Mesendoderm (in vitro differentiated cells): ENCODE results near the gene GDPD4.

Experiments used
- DNase-seq: peaks from one replicate; pipeline ENCODE4 v3.0.0; 2013
- H2AK5ac ChIP-seq: 2 replicates; pipeline ENCODE4 v1.6.1; 2013; ENCODE audit warnings: low read length, inconsistent platforms
- H2BK120ac ChIP-seq: 2 replicates; pipeline ENCODE4 v1.6.1; 2013; ENCODE audit warnings: low read depth, mild to moderate bottlenecking, low read length, moderate library complexity, mixed read lengths
- H2BK15ac ChIP-seq: replicated peaks from 2 replicates; pipeline ENCODE4 v1.6.1; 2013; ENCODE audit warnings: low read depth, mild to moderate bottlenecking, moderate library complexity
- H2BK5ac ChIP-seq: 2 replicates; pipeline ENCODE4 v1.6.1; 2013; ENCODE audit warnings: low read length, inconsistent platforms
- H3K18ac ChIP-seq: 2 replicates; pipeline ENCODE4 v1.6.1; 2013; ENCODE audit warnings: mild to moderate bottlenecking, low read length, mixed read lengths
- H3K23ac ChIP-seq: one replicate; pipeline ENCODE4 v1.6.1; 2013; ENCODE audit warnings: low read length
- H3K27ac ChIP-seq: 2 replicates; pipeline ENCODE4 v1.5.1; 2013; ENCODE audit warnings: low read depth, mild to moderate bottlenecking, inconsistent platforms, low read length, moderate library complexity
- H3K27me3 ChIP-seq: 2 replicates; pipeline ENCODE4 v1.6.1; 2013; ENCODE audit warnings: low read length, control low read depth, mild to moderate bottlenecking, inconsistent platforms; ENCODE audit not compliant: insufficient read depth, poor library complexity
- H3K36me3 ChIP-seq: 2 replicates; pipeline ENCODE4 v1.6.1; 2013; ENCODE audit warnings: low read length, inconsistent platforms; ENCODE audit not compliant: control insufficient read depth, insufficient read depth
- H3K4ac ChIP-seq: one replicate; pipeline ENCODE4 v1.6.1; 2013; ENCODE audit warnings: low read depth, mild to moderate bottlenecking, low read length, moderate library complexity
- H3K4me1 ChIP-seq: 2 replicates; pipeline ENCODE4 v1.6.1; 2013; ENCODE audit warnings: low read depth, low read length, inconsistent platforms; ENCODE audit not compliant: control insufficient read depth
- H3K4me2 ChIP-seq: 2 replicates; pipeline ENCODE4 v1.6.1; 2013; ENCODE audit warnings: low read length
- H3K4me3 ChIP-seq: 2 replicates; pipeline ENCODE4 v1.5.1; 2013; ENCODE audit warnings: mild to moderate bottlenecking, low read length
- H3K56ac ChIP-seq: one replicate; pipeline ENCODE4 v1.6.1; 2013; ENCODE audit warnings: low read length
- H3K79me1 ChIP-seq: 2 replicates; pipeline ENCODE4 v1.6.1; 2013; ENCODE audit warnings: low read length, inconsistent platforms
- H3K79me2 ChIP-seq: 2 replicates; pipeline ENCODE4 v1.6.1; 2013; ENCODE audit warnings: mild to moderate bottlenecking, low read length; ENCODE audit not compliant: control insufficient read depth, insufficient read depth
- H3K9ac ChIP-seq: 2 replicates; pipeline ENCODE4 v1.6.1; 2013; ENCODE audit warnings: low read length, inconsistent platforms
- H4K5ac ChIP-seq: one replicate; pipeline ENCODE4 v1.6.1; 2013; ENCODE audit warnings: low read length
- H4K8ac ChIP-seq: one replicate; pipeline ENCODE4 v1.6.1; 2013; ENCODE audit warnings: low read depth, mild to moderate bottlenecking, control low read depth, low read length, moderate library complexity
- WGBS: extraction: QIAGEN DNeasy Blood & Tissue Kit; methylation state at CpG from one replicate; pipeline ENCODE4 v1.1.7; 2013; ENCODE audit warnings: low lambda C conversion rate, missing lambda C conversion rate; ENCODE audit not compliant: insufficient coverage; ENCODE audit errors: extremely low coverage; 5-methylcytosine and 5-hydroxymethylcytosine counted together

GDPD4 gene

DNA sequence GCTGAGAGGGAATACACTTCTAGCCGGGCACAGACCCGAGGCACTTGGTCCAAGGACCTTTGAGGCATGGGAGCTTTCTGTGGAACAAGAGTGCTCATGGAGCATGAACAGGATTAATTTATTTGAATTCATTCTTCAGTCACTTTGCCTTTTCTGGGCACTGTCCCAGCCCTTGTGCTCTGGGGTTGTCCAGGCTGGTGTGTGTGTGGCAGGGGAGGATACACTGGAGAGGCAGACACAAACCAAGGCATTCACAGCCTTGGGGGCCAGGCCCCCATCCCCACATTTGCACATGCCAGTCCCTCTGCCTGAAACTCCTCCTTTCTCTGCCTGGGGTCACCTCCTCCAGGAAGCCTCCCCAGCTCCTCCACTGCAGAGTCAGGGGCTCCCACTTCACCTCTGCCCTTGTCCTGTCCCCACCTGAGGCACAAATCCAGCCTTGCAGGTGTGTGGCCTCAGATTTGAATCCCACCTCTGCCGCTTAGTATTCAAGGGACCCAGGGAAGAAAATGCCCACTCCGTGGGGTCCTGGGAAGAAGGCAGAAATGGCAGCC, 118.0 kb downstream of the GDPD4 start:
- Histone ChIP-seq H3K56ac (no peak overlapping the region), H3K27ac (no peak overlapping the region), H4K8ac (no peak overlapping the region), H3K4ac (no peak overlapping the region), H3K23ac (no peak overlapping the region), H3K4me2 (no peak overlapping the region), H3K79me1 (no peaks in the 10 kb centered on the region), H2BK120ac (no peak overlapping the region), H2BK15ac (no peak overlapping the region), H3K18ac (no peak overlapping the region), H4K5ac (no peak overlapping the region), H2AK5ac (no peak overlapping the region), H3K4me3 (no peak overlapping the region), H3K4me1 (no peaks in the 10 kb centered on the region), H3K36me3 (no peaks in the 10 kb centered on the region), H3K9ac (no peak overlapping the region), H3K27me3 (no peaks in the 10 kb centered on the region), H3K79me2 (no peaks in the 10 kb centered on the region), H2BK5ac (no peak overlapping the region)
- no peak for DNase-seq
- WGBS = no CpG with 5 or more reads among the region's 4 CpGs

- H3K27ac ChIP-seq = no peak overlapping the region
- no CpG with 5 or more reads among the region's 21 CpGs for WGBS
- H2BK120ac ChIP-seq = no peak overlapping the region
- no peak overlapping the region for H2AK5ac ChIP-seq
- DNase-seq = no peak
- no peaks in the 10 kb centered on the region for H3K79me2 ChIP-seq
- H3K4me2 ChIP-seq = no peak overlapping the region
- no peaks in the 10 kb centered on the region for H3K36me3 ChIP-seq
- no peak overlapping the region for H3K23ac ChIP-seq
- H3K4ac ChIP-seq = no peak overlapping the region
- no peak overlapping the region for H3K18ac ChIP-seq
- no peak overlapping the region for H4K8ac ChIP-seq
- H3K4me1 ChIP-seq = no peaks in the 10 kb centered on the region
- no peak overlapping the region for H4K5ac ChIP-seq
- H3K9ac ChIP-seq = no peak overlapping the region
- H3K79me1 ChIP-seq = no peaks in the 10 kb centered on the region
- H3K56ac ChIP-seq = no peak overlapping the region
- no peak overlapping the region for H3K4me3 ChIP-seq
- H3K27me3 ChIP-seq = no peaks in the 10 kb centered on the region
- H2BK5ac ChIP-seq = no peak overlapping the region
- no peak overlapping the region for H2BK15ac ChIP-seq
Observed at GRCh38 chr11:77182542-77183430, 118.7 kb downstream of the GDPD4 start.

DNA sequence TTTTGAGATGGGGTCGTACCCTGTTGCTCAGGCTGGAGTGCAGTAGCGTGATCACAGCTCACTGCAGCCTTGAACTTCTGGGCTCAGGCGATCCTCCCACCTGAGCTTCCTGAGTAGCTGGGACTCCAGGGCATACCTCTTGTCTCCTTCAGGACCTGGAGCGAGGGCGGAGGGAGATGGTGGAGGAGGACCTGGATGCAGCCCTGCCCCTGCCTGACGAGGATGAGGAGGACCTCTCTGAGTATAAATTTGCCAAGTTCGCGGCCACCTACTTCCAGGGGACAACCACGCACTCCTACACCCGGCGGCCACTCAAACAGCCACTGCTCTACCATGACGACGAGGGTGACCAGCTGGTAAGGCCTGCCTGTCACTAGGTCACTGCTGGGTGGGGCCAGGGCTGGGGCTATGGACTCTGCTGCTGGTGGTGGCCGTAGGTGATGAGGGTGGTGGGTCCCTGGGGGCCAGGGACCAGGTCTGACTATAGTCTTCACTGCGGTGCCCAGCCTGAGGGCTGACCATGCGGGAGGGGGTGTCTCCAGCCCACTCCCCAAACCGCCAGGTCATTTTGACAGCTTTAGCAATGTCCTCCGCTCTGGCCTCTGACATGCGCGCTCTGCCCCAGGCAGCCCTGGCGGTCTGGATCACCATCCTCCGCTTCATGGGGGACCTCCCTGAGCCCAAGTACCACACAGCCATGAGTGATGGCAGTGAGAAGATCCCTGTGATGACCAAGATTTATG, 119.5 kb downstream of the GDPD4 start:
- Histone ChIP-seq H3K4me3 (no peak overlapping the region), H3K27ac (no peak overlapping the region), H3K4me1 (no peaks in the 10 kb centered on the region), H3K36me3 (no peaks in the 10 kb centered on the region), H3K9ac (no peak overlapping the region), H4K5ac (no peak overlapping the region), H3K27me3 (no peaks in the 10 kb centered on the region), H3K4ac (no peak overlapping the region), H2BK120ac (no peak overlapping the region), H2AK5ac (no peak overlapping the region), H3K79me1 (no peaks in the 10 kb centered on the region), H3K79me2 (no peaks in the 10 kb centered on the region), H3K56ac (no peak overlapping the region), H2BK15ac (no peak overlapping the region), H4K8ac (no peak overlapping the region), H2BK5ac (no peak overlapping the region), H3K4me2 (no peak overlapping the region), H3K23ac (no peak overlapping the region), H3K18ac (no peak overlapping the region)
- WGBS = no CpG with 5 or more reads among the region's 22 CpGs
- no peak for DNase-seq

DNA sequence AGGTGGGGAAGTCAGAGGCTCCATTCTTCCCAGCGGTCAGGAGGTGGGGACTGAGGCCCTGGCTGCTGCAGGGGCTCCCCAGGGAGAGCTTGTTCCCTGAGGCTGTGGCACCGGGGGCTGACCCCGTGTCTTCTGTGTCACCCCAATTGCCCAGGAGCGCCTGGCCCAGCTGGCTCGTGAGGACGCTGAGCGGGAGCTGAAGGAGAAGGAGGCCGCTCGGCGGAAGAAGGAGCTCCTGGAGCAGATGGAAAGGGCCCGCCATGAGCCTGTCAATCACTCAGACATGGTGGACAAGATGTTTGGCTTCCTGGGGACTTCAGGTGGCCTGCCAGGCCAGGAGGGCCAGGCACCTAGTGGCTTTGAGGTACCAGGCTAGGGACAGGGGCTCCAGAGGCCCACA, 120.3 kb downstream of the GDPD4 start:
- H3K36me3 ChIP-seq = no peaks in the 10 kb centered on the region
- H2BK120ac ChIP-seq = no peak overlapping the region
- no peak overlapping the region for H2BK5ac ChIP-seq
- H3K23ac ChIP-seq = no peak overlapping the region
- no peaks in the 10 kb centered on the region for H3K79me1 ChIP-seq
- H3K4me1 ChIP-seq = peaks cover 2% of the 10 kb centered on the region
- no peak overlapping the region for H4K8ac ChIP-seq
- no peak overlapping the region for H3K9ac ChIP-seq
- WGBS = no CpG with 5 or more reads among the region's 11 CpGs
- H3K4me3 ChIP-seq = no peak overlapping the region
- H3K27me3 ChIP-seq = no peaks in the 10 kb centered on the region
- no peak overlapping the region for H2AK5ac ChIP-seq
- no peak overlapping the region for H3K4ac ChIP-seq
- no peak for DNase-seq
- H3K27ac ChIP-seq = no peak overlapping the region
- no peak overlapping the region for H3K4me2 ChIP-seq
- no peak overlapping the region for H4K5ac ChIP-seq
- no peak overlapping the region for H2BK15ac ChIP-seq
- H3K79me2 ChIP-seq = no peaks in the 10 kb centered on the region
- H3K56ac ChIP-seq = no peak overlapping the region
- no peak overlapping the region for H3K18ac ChIP-seq

DNA sequence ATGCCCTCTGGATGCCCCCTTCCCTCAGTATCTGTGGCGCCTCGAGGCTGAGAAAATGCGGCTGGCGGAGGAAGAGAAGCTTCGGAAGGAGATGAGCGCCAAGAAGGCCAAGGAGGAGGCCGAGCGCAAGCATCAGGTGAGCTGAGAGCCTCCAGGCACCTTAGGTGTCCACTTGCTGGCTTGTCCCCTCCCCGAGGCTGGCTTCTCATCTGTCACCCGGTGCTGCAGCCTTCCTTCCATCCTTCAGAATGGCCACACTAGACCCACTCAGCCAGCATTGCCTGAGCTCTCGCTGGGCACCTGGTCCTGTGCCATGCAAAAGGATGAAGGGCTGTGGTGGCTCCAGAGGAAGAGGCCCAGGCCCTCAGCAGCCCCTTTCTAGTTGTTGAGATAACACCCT, 121.1 kb downstream of the GDPD4 start:
- Histone ChIP-seq H2BK15ac (no peak overlapping the region), H4K5ac (no peak overlapping the region), H3K27me3 (no peaks in the 10 kb centered on the region), H3K56ac (no peak overlapping the region), H3K4ac (no peak overlapping the region), H4K8ac (no peak overlapping the region), H3K4me1 (peaks cover 8% of the 10 kb centered on the region), H3K79me1 (no peaks in the 10 kb centered on the region), H2AK5ac (no peak overlapping the region), H3K23ac (no peak overlapping the region), H3K4me2 (no peak overlapping the region), H3K27ac (no peak overlapping the region), H3K79me2 (no peaks in the 10 kb centered on the region), H3K4me3 (no peak overlapping the region), H3K36me3 (no peaks in the 10 kb centered on the region), H3K18ac (no peak overlapping the region), H2BK120ac (no peak overlapping the region), H3K9ac (no peak overlapping the region), H2BK5ac (no peak overlapping the region)
- no peak for DNase-seq
- no CpG with 5 or more reads among the region's 11 CpGs for WGBS
